Measurements from ENCODE around the gene SLC25A29. TPM values are rescaled to one million over a fixed set of nuclear protein-coding genes. Genes with fewer than 3 reads are reported as not detected.

The SLC25A29 gene
- total and polyA plus RNA-seq, 2 donors (not counting 1 experiment from before 2014, with no cell fraction given) = 6.2 to 24.1 TPM

- Histone ChIP-seq H3K27ac (ENCODE audit: insufficient read depth, low read length) (no peak overlapping the region), H3K36me3 (ENCODE audit: control insufficient read depth, insufficient read depth, low read length) (peaks cover 9% of the 10 kb centered on the region), H3K9me3 (ENCODE audit: control insufficient read depth, insufficient read depth, low read depth, low read length) (no peaks in the 10 kb centered on the region), H3K4me2 (ENCODE audit: extremely low read depth, insufficient read depth, low read length) (no peak overlapping the region), H3K27me3 (ENCODE audit: control insufficient read depth, insufficient read depth, low read length) (no peaks in the 10 kb centered on the region), H3K79me2 (ENCODE audit: control insufficient read depth, insufficient read depth, low read length) (no peaks in the 10 kb centered on the region), H3K4me1 (ENCODE audit: control insufficient read depth, extremely low read depth, insufficient read depth, low read length) (peaks cover 6% of the 10 kb centered on the region), H4K20me1 (ENCODE audit: control insufficient read depth, extremely low read depth, insufficient read depth, low read length) (no peaks in the 10 kb centered on the region), H3K9ac (ENCODE audit: insufficient read depth, low read length) (no peak overlapping the region), H2AFZ (ENCODE audit: low read length) (no peak overlapping the region), H3K4me3 (replicated peaks in 1 of 4; ENCODE audit: control extremely low read depth in 1 of 4, insufficient read depth in 1 of 4, low read depth in 3 of 4, low read length in 4 of 4) (no peak overlapping the region)
- TF ChIP-seq CTCF (conservative IDR thresholded peaks at IDR 0.05 in 1 of 2, IDR thresholded peaks at IDR 0.05 in 1 of 2; ENCODE audit: low read depth in 1 of 2, low read length in 2 of 2) (no peak), EZH2 (IDR thresholded peaks at IDR 0.05; ENCODE audit: low read length, missing control alignments) (no peak)
- no peak for DNase-seq (ENCODE audit: low read depth in 2 of 2)
These were observed 11.9 kb downstream of the SLC25A29 start for GRCh38 chr14:100294213-100294962.

GRCh38 chr14:100293497-100294212 is 12.6 kb downstream of the SLC25A29 start:
- no peaks in the 10 kb centered on the region for H3K79me2 ChIP-seq (ENCODE audit: control insufficient read depth, insufficient read depth, low read length)
- H4K20me1 ChIP-seq (ENCODE audit: control insufficient read depth, extremely low read depth, insufficient read depth, low read length) = no peaks in the 10 kb centered on the region
- H3K36me3 ChIP-seq (ENCODE audit: control insufficient read depth, insufficient read depth, low read length) = peaks cover 9% of the 10 kb centered on the region
- peaks cover 6% of the 10 kb centered on the region for H3K4me1 ChIP-seq (ENCODE audit: control insufficient read depth, extremely low read depth, insufficient read depth, low read length)
- no peak overlapping the region for H2AFZ ChIP-seq (ENCODE audit: low read length)
- no peak overlapping the region for H3K27ac ChIP-seq (ENCODE audit: insufficient read depth, low read length)
- H3K4me3 ChIP-seq (replicated peaks in 1 of 4; ENCODE audit: control extremely low read depth in 1 of 4, insufficient read depth in 1 of 4, low read depth in 3 of 4, low read length in 4 of 4) = no peak overlapping the region
- H3K4me2 ChIP-seq (ENCODE audit: extremely low read depth, insufficient read depth, low read length) = no peak overlapping the region
- no peak for DNase-seq (ENCODE audit: low read depth in 2 of 2)
- TF ChIP-seq EZH2 (IDR thresholded peaks at IDR 0.05; ENCODE audit: low read length, missing control alignments) = no peak
- TF ChIP-seq CTCF (conservative IDR thresholded peaks at IDR 0.05 in 1 of 2, IDR thresholded peaks at IDR 0.05 in 1 of 2; ENCODE audit: low read depth in 1 of 2, low read length in 2 of 2) = no peak
- no peak overlapping the region for H3K9ac ChIP-seq (ENCODE audit: insufficient read depth, low read length)
- no peaks in the 10 kb centered on the region for H3K9me3 ChIP-seq (ENCODE audit: control insufficient read depth, insufficient read depth, low read depth, low read length)
- H3K27me3 ChIP-seq (ENCODE audit: control insufficient read depth, insufficient read depth, low read length) = no peaks in the 10 kb centered on the region

- DNase-seq (ENCODE audit: low read depth in 2 of 2) = no peak
- H3K79me2 ChIP-seq (ENCODE audit: control insufficient read depth, insufficient read depth, low read length) = no peaks in the 10 kb centered on the region
- no peak overlapping the region for H2AFZ ChIP-seq (ENCODE audit: low read length)
- H3K27me3 ChIP-seq (ENCODE audit: control insufficient read depth, insufficient read depth, low read length) = no peaks in the 10 kb centered on the region
- H3K27ac ChIP-seq (ENCODE audit: insufficient read depth, low read length) = no peak overlapping the region
- no peak overlapping the region for H3K9ac ChIP-seq (ENCODE audit: insufficient read depth, low read length)
- no peak overlapping the region for H3K4me3 ChIP-seq (replicated peaks in 1 of 4; ENCODE audit: control extremely low read depth in 1 of 4, insufficient read depth in 1 of 4, low read depth in 3 of 4, low read length in 4 of 4)
- peaks cover 9% of the 10 kb centered on the region for H3K36me3 ChIP-seq (ENCODE audit: control insufficient read depth, insufficient read depth, low read length)
- H3K4me2 ChIP-seq (ENCODE audit: extremely low read depth, insufficient read depth, low read length) = no peak overlapping the region
- peaks cover 6% of the 10 kb centered on the region for H3K4me1 ChIP-seq (ENCODE audit: control insufficient read depth, extremely low read depth, insufficient read depth, low read length)
- TF ChIP-seq EZH2 (IDR thresholded peaks at IDR 0.05; ENCODE audit: low read length, missing control alignments) (no peak), CTCF (conservative IDR thresholded peaks at IDR 0.05 in 1 of 2, IDR thresholded peaks at IDR 0.05 in 1 of 2; ENCODE audit: low read depth in 1 of 2, low read length in 2 of 2) (no peak)
- no peaks in the 10 kb centered on the region for H4K20me1 ChIP-seq (ENCODE audit: control insufficient read depth, extremely low read depth, insufficient read depth, low read length)
- H3K9me3 ChIP-seq (ENCODE audit: control insufficient read depth, insufficient read depth, low read depth, low read length) = no peaks in the 10 kb centered on the region
These were observed 13.3 kb downstream of the SLC25A29 start for GRCh38 chr14:100292776-100293461.
